GM10266 (cell line): ENCODE measurements around the gene RBL2.
"Not testable (repeated sequence)": the region's sequence is repeated elsewhere in the genome, so short reads cannot be mapped to it uniquely, and the experiment has no call there.

ENCODE experiments used
- DNase-seq: peaks from one replicate; pipeline ENCODE4 v3.0.0; 2012; ENCODE audit errors: extremely low spot score
- CTCF ChIP-seq: IDR thresholded peaks from 2 replicates; pipeline ENCODE4 v1.5.1; 2012; ENCODE audit warnings: mild to moderate bottlenecking, low read depth; ENCODE audit not compliant: control insufficient read depth, insufficient read depth; ENCODE audit errors: missing control alignments

RBL2 gene

DNA sequence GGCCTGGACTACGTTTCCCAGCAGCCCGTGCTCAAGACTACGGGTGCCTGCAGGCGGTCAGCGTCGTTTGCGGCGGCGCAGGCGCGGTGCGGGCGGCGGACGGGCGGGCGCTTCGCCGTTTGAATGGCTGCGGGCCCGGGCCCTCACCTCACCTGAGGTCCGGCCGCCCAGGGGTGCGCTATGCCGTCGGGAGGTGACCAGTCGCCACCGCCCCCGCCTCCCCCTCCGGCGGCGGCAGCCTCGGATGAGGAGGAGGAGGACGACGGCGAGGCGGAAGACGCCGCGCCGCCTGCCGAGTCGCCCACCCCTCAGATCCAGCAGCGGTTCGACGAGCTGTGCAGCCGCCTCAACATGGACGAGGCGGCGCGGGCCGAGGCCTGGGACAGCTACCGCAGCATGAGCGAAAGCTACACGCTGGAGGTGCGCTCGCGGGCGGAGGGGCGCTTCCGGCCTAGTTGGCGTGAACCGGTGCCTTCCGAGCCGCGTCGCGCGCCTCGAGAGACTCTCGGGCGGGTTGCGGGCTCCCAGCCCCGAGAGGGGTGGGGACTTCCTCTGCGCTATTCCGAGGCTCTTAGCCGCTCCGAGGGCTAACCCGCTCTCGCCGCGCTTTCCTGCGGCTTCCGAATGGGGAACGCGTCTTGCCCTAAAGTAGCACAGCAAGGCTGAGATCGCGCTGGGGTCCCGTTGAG, at the start of gene RBL2:
TSS of gene RBL2 (plus strand) at position 95 of the 689 bp plus-strand sequence. CDS start at position 181, 86 bp downstream.
- no peak for TF ChIP-seq CTCF
- peak; percentile 89 for DNase-seq

DNA sequence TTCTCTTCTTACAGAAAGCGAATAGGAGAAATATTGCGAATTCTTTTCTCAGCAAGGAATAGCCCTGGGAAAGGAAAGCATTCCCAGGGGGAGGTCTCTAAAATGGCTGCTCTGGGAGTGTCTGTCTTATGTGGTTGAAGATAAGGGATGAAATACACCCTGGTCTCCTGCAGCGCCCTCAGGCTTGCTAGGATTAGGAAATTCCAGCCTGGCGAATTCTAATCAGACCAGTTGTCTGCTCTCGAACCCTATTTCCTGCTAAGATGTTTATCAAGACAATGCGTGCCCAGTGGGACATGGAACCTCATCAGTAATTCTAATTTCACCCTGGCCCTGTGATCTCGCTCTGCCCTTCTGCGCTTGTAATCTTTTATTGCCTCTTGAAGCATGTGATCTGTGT, 49.7 kb upstream of the RBL2 start:
- DNase-seq = not testable (repeated sequence)

GRCh38 chr16:53404959-53405358, 29.3 kb upstream of the RBL2 start:
- DNase-seq = no peak
- TF ChIP-seq CTCF = no peak

DNA sequence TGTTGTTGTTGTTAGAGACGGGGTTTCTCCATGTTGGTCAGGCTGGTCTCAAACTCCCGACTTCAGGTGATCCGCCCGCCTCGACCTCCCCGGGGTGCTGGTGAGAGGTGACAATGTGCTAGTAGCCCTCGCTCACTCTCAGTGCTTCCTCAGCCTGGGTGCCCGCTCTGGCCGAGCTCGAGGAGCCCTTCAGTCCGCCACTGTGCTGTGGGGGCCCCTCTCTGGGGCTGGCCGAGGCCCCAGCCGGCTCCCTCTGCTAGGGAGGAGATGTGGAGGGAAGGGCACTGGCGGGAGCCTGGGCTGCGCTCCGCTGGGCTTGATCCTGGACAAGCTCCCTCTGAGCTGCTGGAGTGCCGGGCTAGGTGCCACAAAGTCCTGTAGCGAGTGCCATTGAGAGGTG, 21.7 kb upstream of the RBL2 start:
- no peak for TF ChIP-seq CTCF
- no peak for DNase-seq

- no peak for DNase-seq
- no peak for TF ChIP-seq CTCF
These were observed 20.4 kb upstream of the RBL2 start for GRCh38 chr16:53413864-53414263.

DNA sequence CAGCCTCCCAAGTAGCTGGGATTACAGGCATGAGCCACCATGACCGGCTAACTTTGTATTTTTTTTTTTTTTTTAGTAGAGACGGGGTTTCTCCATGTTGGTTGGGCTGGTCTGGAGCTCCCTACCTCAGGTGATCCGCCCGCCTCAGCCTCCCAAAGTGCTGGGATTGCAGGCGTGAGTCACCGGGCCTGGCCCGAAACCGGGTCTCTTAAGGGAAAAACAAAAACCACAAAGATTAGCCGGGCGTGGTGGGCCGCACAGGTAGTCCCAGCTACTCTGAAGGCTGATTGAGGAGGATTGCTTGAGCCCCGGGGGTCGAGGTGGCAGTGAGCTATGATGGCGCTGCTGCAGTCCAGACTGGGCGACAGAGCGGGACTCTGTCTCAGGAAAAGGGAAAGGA, 19.9 kb upstream of the RBL2 start:
- no peak for DNase-seq
- TF ChIP-seq CTCF = no peak

- no peak for DNase-seq
- peak; percentile 20 for TF ChIP-seq CTCF
These were observed 18.8 kb upstream of the RBL2 start for GRCh38 chr16:53415504-53415903.

DNA sequence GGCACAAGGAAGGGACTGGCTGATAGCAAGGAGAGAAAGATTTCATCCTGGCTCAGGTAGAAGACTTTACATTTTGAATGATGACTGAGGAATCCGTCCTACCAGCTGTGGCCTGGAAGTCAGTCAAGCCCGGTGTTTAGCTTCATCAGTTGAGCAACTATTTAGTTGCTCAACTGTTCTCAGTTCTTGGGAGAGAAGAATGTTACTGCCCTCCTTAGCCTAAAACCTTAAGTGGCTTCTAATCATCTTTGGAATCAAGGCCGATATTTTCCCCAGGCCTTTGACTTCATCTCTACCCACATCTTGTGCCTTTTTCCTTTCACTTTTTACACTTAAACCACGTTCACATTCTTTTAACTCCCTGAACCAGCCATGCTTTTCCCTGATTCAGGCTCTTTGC, 17.3 kb upstream of the RBL2 start:
- no peak for TF ChIP-seq CTCF
- no peak for DNase-seq
